Ovary (tissue), 3 donors: ENCODE measurements around the gene USP47.

ENCODE experiments used
- POLR2A ChIP-seq: fragments of 450-650 bp; IDR thresholded peaks from one replicate; pipeline ENCODE4 v1.6.1; 2017; ENCODE audit warnings: antibody characterized with exemption, mild to moderate bottlenecking, moderate library complexity
- TF ChIP-seq, protein P1 (sequence below), 3 donors: fragments of 450-650 bp in 2 of 3; fragments of 200-600 bp in 1 of 3; IDR thresholded peaks; one replicate each; pipeline versions ENCODE4 v1.5.1 to v1.8.0; 2016 to 2022; ENCODE audit warnings: antibody characterized with exemption in 3 of 3, mild to moderate bottlenecking in 1 of 3
- donor health status: DM: no; HTN: no; CAD: no.

DNA sequence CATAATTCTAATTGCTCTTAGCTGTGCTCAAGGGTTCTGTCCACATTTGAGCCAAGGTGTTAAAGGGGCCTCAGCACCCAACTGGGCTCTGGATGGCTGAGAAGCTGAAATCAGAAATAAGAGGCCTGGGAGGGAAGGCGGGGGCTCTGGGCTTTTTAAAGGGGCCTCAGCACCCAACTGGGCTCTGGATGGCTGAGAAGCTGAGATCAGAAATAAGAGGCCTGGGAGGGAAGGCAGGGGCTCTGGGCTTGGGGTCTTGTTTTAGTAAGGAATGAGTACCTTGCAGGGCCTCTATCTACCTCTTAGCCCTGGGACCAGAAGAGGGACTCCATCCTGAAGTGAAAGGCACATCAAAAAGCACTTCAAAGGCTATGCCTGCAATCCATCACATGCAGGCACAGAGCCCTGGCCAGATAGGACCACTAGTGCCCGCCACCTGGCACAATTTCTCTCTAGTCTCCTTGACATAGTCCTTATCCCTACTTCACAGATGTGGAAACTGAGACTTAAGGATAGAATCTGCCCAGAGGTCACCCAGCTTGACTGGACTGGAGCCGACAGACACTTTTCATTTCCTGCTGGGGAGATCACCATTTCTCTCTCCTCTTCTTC lies 131.1 kb downstream of the USP47 start:
- TF ChIP-seq, protein P1, sequence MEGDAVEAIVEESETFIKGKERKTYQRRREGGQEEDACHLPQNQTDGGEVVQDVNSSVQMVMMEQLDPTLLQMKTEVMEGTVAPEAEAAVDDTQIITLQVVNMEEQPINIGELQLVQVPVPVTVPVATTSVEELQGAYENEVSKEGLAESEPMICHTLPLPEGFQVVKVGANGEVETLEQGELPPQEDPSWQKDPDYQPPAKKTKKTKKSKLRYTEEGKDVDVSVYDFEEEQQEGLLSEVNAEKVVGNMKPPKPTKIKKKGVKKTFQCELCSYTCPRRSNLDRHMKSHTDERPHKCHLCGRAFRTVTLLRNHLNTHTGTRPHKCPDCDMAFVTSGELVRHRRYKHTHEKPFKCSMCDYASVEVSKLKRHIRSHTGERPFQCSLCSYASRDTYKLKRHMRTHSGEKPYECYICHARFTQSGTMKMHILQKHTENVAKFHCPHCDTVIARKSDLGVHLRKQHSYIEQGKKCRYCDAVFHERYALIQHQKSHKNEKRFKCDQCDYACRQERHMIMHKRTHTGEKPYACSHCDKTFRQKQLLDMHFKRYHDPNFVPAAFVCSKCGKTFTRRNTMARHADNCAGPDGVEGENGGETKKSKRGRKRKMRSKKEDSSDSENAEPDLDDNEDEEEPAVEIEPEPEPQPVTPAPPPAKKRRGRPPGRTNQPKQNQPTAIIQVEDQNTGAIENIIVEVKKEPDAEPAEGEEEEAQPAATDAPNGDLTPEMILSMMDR (IDR thresholded peaks at IDR 0.05): no peak
- no peak for TF ChIP-seq POLR2A
